Left cardiac atrium (tissue), 4 donors: ENCODE results near the gene CDR2L. TPM values are rescaled to one million over a fixed set of nuclear protein-coding genes. Genes with fewer than 3 reads are reported as not detected.

Experiments used
- ATAC-seq, 2 donors: fragments of 200-7000 bp; cut with Tn5 transposase; one replicate each; pipeline ENCODE4 v1.9.1; 2020; ENCODE audit warnings: mild to moderate bottlenecking in 2 of 2, moderate library complexity in 2 of 2
- DNase-seq: peaks from one replicate; pipeline ENCODE4 v3.0.0-alpha.2; 2020
- intact Hi-C, 2 donors: fragments of 100-400 bp; cut with DNase I; formaldehyde crosslinking; loops; one replicate each; pipeline versions ENCODE4 v1.14.1 to v1.15.1; 2022 to 2023
- long read RNA-seq: library from polyadenylated mRNA; unstranded; transcript quantifications from one replicate; pipeline ENCODE4 v2.0.0, GENCODE V29; 2021
- total RNA-seq, 2 donors: library from RNA; stranded (reverse); fragmentation: NEBNext Ultra II Directional; extraction: Animal tissue kit (Norgen Biotek cat#: 25700); gene quantifications; one replicate each; pipeline ENCODE4 v1.2.1, GENCODE V29; 2021
- donor health status: DM: no; HTN: yes; CAD: no.
- donor health status: DM: no; HTN: yes; CAD: no; lungs with severe emphysema.
- donor health status: DM: yes; HTN: yes; CAD: no.
- donor health status: Dilated cardiomyopathy.

Gene CDR2L
- 10 to 100 TPM; 13.8 to 15.2 TPM for total RNA-seq
- long read RNA-seq, partial matches to known transcripts = 1 of 1 reads
- long read RNA-seq, other reads (novel, unspliced or antisense) = 0 of 1 reads

DNA sequence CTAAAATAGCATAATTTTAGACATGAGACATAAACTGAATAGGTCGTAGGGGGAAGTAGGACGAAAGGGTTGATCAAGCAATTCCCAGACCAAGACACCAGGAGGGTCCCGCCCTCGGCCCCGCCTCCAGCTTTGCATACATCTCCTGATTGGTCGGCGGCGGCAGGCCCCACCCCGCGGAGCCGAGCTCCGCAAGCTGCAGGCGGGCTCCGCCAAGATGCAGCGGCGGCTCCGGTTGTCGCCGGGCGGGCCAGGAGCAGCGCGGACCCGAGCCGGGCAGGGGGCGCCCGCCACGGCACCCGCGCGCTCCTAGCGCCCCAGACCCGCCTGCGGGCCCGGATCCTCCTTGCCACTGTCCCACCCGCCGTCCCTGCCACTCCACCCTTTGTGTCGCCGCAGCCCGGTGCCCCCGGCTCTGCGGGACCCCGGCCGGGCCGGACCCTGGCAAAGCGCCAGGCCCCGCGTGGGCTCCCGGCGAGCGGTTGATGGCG lies at the start of gene CDR2L:
Gene CDR2L, plus strand, starts transcription at position 215 of the 491 bp plus-strand sequence. CDS start 412 bp downstream, outside the sequence.
- peak; percentile 95 for ATAC-seq
- peak; percentile 99 for DNase-seq
- intact Hi-C loops = no loop called here

DNA sequence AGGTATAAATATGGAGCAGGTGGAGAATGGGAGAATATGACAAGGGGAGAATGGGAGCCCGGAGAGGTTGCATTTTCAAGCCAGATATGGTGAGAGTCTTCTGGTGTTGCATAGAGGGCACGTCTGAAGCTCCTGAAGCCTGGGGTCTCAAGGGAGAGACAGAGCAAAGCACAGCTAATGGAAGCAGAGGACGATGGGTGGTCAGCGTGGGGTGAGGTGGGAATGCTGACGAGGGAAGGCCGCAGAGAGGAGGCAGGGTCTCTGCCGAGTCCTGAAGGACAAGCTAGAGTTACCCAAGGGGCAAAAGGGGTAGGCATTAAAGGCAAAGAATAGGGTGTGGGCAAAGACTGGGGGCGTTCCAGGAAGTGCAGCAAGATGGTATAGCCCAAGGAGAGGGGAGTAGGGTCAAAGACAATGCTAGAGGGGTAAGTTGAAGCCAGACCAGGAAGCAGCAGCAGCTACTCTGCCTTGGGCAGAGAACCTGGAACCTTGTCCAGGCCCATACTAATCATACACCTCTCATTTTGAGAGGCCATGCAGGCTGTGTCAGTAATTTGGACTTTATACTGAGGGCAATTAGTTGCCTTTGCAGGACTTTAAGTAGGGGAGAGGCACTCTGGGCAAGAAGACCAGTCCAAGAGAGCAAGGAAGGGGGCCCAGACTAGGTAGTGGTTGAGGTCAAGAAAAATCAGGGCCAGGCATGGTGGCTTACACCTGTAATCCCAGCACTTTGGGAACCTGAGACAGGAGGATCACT lies 49.1 kb upstream of the CDR2L start:
- intact Hi-C loops = no loop called here
- ATAC-seq = no peak
- no peak for DNase-seq

DNA sequence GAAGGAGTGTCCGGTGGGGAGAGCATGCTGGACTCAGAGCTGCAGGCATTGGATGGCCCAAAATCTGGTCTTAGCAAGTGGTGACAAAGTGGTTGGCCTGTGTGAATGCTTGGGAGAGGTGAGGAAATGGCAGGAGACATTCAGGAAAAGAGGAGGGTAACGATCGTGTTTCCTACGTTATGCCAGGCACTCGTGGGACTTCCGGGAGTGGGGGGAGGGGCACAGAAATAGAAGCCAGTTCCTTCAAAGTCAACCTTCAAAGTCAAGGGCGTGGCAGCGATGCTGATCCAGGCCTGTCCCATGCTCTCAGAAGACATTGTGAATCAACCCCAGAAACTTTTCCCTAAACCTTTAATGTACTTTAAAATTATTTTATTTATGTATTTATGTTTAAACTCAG lies 47.9 kb upstream of the CDR2L start:
- DNase-seq (no peak), ATAC-seq (no peak)
- intact Hi-C loops = no loop called here

DNA sequence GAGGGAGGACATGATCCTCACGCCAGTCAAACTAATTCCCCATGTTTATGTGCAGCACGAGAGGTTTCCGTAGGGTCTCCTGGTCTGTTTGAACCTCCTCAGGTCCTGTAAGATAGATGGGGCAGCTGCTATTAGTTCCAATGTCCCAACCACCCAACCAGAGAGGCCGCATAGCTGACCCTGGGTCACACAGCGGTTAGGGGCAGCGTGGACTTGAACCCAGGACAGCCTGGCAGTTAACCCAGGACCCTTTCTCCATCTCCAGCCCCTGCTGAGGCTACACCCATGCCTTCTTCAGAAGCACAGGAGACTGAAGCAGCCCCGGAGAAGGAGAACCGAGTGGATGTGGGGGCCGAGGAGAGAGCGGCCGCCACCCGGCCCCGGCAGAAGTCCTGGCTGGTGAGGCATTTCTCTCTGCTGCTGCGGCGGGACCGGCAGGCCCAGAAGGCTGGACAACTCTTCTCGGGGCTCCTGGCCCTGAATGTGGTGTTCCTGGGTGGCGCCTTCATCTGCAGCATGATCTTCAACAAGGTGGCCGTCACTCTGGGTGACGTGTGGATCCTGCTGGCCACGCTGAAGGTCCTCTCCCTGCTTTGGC lies 46.2 kb upstream of the CDR2L start:
- ATAC-seq (no peak), DNase-seq (no peak)
- intact Hi-C loops = no loop called here

DNA sequence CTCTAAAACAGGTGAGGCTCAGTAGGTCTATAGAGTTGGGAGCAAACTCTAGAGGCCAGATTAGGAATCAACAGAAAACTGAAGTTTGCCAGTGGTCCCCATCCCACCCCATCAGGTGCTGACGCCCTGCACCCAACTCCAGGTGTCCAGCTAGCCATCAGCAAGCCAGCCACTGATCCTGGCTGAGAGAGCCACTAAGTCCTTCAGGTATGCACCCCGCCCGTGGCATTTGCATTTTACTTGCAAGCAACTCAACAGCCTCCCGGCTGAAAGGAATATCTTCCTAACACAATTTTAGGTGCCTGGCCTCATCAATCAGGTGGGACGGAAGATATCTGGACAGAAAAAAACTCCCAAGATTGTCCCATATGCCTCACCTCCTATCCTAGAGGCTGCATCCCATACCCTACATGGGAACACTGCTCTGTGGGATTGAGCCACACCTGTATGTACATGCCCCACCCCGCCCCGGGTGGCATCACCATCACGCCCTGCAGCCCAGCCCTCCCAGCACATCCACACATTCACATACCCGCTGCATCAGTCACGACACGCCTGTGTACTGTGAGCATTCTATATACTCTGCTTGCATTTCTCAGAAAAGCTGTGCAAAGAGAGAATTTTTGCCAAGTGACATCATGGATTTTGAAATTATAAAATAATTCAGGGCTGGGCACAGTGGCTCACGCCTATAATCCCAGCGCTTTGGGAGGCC lies 43.5 kb upstream of the CDR2L start:
- DNase-seq = no peak
- ATAC-seq = no peak
- intact Hi-C loops = no loop called here

DNA sequence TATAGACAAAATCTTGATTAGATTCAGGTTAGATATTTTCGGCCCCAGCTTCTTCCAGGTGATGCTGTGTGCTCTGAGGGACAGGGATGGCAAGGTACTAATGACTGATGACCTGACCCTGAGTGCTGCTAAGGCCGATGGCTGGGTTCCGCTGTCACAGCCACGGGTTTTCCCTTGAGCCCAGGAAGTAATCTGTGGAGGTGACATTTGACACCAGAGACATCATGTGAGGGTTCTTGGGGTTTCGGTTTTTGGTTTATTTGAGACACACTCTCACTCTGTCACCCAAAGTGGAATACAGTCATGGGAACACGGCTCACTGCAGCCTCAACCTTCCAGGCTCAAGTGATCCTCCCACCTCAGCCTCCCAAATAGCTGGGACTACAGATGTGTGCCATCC lies 41.9 kb upstream of the CDR2L start:
- DNase-seq (no peak), ATAC-seq (no peak)
- intact Hi-C loops = no loop called here

DNA sequence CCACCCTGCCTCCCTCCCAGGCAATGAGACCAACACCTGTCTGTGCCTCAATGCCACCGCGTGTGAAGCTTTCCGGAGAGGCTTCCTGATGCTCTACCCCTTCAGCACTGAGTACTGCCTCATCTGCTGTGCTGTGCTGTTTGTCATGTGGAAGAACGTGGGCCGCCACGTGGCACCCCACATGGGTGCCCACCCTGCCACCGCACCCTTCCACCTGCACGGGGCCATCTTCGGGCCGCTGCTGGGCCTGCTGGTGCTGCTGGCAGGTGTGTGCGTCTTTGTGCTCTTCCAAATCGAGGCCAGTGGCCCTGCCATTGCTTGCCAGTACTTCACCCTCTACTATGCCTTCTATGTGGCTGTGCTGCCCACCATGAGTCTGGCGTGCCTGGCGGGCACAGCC lies 40.8 kb upstream of the CDR2L start:
- DNase-seq (no peak), ATAC-seq (no peak)

DNA sequence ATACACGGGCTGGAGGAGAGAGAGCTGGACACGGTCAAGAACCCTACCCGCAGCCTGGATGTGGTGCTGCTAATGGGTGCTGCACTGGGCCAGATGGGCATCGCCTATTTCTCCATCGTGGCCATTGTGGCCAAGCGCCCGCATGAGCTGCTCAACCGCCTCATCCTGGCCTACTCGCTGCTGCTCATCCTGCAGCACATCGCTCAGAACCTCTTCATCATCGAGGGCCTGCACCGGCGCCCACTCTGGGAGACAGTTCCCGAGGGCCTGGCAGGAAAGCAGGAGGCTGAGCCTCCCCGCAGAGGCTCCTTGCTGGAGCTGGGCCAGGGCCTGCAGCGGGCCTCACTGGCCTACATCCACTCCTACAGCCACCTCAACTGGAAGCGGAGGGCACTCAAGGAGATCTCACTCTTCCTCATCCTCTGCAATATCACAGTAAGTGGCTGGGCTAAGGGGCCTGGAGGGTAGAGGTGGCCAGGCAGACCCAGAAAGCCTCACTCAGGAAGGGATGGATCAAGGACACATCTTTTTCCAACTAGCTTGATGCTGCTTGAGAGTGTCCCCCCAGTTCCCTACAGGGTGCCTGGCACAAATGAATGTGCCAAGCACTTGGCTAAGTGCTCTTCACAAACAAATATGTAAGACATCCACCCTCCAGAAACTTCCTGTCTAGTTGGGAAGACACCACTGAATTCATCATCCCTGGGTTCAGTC lies 40.2 kb upstream of the CDR2L start:
- ATAC-seq (no peak), DNase-seq (no peak)
- intact Hi-C loops = no loop called here

More for the DNA sequence above, 40.8 kb upstream of the CDR2L start:
- intact Hi-C loops = no loop called here

DNA sequence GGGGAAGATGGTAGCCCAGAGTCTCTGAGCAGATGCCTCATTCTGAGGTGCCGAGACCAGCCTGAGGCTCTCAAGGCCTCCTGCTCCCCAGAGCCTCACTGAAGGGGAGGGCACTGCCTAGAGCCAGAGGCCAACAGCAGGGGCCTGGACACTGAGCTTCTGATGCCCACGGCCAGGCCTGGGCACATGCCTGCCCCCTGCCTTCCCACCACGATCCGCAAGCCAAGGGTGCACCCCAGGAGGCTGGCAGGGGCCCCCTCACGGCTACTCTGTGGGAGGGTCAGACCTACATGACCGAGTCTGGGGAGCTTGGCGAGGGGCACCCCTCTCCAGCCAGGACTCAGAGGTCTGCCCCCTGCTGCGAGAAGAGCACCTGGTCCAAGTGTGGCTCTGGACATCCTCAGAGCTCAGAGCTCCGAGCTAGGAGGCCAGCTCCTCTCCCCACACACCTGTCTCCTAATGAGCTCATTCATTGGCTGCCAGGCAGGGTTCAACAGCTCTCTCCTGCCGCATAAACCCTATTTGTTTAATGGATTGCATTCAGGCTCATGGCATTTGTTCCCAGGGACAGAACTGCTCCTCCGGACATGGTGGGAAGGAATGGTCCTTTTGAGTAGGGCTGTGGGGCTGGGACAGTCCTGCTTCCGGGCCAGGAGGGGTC lies 37.8 kb upstream of the CDR2L start:
- no peak for ATAC-seq
- intact Hi-C loops = loop anchor here (10.0 kb wide), 1 partner anchor 155 kb away; no protein-coding TSS in a partner anchor
- no peak for DNase-seq

DNA sequence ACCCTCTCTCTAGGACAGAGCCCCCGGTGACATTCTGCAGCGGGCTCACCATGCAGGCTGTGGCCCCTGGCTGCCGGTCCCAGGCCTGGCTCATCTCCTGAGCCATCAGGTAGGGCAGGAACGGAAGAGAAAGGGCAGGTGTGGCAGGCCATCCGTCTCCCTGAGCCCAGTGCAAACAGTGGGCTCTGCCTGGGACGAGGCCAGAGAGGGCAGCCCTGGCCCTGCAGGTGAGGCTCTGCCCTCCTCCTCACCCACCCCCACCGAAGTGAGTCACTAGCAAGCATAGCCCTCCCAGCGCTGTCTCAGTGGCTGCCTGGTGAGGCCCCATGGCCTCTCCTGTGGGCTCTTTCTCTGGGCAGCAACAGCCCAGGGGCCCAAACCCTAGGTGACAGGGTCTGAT lies 37.2 kb upstream of the CDR2L start:
- intact Hi-C loops = loop anchor here (10.0 kb wide), 1 partner anchor 155 kb away; no protein-coding TSS in a partner anchor

DNA sequence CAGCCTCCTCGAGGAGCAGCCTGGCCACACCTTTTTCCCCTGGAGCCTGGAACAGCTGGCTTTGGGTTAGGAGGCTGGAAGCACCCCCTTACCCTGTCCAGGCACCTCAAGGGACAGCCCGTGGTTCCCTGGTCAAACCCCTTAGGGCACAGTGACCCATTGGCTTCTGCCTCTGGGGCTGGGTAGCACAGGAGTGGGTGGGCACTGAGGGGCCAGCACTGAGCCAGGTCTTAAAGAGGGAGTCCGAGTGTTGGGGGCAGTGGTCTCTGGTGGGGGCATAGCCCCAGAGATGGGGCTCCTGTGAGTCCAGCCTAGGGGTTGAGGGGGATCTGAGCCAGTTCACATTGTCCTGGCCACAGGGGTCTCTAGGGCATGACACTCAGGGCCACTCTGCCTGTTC lies 36.4 kb upstream of the CDR2L start:
- ATAC-seq = no peak
- intact Hi-C loops = loop anchor here (10.0 kb wide), 1 partner anchor 156 kb away; no protein-coding TSS in a partner anchor

More for the DNA sequence above, 37.2 kb upstream of the CDR2L start:
- DNase-seq (no peak), ATAC-seq (no peak)

DNA sequence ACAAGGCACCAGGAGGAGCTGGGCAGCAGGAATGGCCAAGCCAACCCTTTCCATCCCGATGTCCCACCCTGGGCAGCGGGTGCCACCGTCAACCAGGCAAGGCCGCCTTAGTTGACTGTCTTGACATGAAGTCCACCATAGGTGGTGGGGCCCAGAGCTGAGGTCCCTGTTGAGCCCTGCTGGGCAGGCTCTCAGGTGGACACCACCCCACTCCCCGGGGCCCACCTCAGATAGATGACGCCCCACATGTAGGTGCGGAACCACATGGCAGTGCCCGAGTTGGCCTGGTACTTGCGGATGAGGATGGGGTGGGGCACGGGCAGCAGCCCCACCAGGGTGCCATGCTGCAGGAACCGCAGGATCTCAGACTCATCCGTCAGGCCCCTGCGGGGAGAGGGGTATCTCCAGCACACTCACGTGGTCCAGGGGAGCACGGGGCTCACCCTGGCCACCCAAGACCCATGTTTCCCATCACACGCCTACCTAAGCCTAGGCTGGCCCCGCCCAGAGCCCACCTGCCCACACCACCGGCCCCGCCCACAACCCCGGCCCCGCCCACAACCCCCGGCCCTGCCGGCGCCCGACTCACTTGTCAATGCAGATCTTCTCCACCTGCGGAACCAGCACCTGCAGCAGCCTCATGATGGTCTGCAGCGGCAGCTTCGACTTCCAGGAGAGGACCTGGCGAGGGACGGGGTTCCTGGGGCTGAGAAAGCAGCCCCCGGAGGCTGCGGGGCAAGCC lies 35.6 kb upstream of the CDR2L start:
- DNase-seq (no peak), ATAC-seq (no peak)
- intact Hi-C loops = loop anchor here (10.0 kb wide), 1 partner anchor 157 kb away; no protein-coding TSS in a partner anchor

More for the DNA sequence above, 36.4 kb upstream of the CDR2L start:
- DNase-seq = no peak

DNA sequence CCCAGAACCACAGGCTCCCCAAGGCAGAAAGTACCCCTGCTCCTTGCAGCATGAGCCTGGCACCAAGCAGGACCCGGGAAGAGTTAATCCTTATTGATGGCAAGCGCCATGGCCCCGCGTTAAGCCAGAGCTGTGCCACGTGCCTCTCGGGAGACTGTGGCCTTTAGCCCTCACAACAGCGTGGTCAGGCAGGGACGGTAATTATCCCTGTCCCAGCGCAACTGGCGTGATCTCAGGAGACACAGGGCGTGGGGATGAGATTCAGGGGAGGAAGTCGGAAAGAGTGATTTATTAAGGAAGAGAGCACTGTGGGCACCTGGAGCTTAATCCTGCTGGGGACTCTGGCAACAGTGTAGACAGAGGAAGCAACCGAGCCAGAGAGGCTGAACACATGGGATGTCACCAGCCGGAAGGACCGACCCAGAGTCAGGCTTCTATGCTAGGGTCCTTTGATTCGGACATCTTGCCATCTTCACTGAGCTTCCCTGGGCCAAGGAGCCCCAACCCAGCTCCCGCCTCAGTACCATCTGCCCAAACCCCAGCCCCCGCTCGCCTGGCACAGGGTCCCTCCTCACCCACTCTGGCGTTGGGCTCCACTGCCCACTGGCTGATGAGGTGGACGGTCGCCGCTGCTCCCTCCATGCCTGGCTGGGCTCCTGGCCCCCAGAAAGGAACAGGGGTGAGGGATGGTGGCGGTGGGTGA lies 34.9 kb upstream of the CDR2L start:
- intact Hi-C loops = loop anchor here (10.0 kb wide), 1 partner anchor 158 kb away; no protein-coding TSS in a partner anchor
- no peak for DNase-seq
- no peak for ATAC-seq

DNA sequence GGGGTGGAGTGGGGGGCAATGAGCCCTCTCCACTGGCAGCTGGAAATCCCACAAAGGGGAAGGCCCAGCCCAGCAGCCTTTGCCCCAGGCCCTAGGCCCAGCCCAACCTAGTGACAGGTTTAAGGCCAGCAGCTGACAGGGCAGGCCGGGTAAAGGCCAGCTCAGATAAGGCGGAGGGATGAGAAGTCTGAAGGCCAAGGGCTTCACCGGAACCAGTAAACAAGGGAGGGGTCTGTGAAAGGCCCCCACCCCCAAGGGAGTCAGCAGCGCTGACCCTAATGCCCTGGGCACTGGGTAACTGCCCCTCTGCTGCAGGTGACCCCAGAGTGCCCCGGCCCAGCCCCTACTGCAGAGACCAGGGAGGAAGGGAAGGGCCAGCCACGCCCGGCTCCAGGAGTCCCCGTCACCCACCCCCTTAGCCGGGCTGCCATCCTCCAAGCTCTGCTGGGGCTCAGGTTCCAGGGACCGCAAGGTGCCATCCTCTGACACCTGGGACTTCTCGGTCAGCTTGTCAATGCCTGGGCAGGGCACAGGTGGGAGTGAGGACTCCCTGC lies 34.2 kb upstream of the CDR2L start:
- intact Hi-C loops = loop anchor here (10.0 kb wide), 1 partner anchor 158 kb away; no protein-coding TSS in a partner anchor
- ATAC-seq (no peak), DNase-seq (no peak)

DNA sequence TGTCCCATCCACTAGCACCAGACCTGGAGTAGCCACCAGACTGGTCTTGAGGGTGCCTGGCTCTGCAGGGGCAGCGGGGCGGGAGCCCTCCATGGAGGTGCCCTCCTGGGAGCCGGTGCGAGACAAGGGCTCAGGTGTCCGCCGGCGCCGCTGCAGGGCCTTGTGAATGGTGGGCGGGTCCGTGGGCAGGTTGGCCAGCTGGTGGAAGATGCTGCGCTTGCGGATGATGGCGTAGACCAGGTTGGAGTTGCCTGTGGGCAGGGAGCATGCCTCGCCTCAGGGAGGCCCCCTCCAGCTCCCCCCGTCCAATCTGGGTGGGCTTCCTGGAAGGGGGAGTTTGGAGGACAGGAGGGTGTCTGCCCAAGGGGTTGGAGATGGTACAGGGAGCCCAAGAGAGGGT lies 33.3 kb upstream of the CDR2L start:
- intact Hi-C loops = loop anchor here (10.0 kb wide), 1 partner anchor 159 kb away; no protein-coding TSS in a partner anchor
- DNase-seq = no peak
- ATAC-seq = no peak

DNA sequence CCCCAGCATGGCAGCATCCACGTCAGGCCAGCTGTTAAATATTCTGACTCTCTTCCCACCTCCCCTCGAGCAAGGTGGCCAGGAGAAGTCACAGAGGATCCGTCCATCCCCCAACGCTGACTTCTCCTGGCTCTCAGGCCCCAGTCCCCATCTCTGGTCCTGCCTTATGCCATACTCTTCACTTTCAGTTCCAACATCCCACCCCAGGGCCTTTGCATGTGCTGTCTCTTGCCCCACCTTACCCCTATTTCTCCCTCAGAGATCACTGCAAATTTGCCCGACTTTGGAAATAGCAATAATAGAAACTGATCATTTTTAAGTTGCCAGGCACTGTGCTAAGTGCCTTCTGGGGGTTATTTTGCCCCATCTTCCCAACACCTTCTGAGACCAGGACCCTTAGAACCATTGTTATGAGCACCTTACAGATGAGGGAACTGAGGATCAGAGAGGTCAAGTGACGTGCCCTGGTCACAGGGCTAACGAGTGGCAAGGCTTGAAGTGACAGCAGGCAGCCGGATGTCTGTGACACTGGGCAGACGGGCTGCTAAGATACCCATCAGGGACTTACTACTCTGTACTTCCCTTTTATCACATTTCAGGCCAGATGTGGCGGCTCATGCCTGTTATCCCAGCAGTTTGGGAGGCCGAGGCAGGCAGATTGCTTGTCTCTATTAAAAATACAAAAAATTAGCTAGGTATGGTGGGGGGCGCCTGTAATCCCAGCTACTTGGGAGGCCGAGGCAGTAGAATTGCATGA lies 32.6 kb upstream of the CDR2L start:
- ATAC-seq (no peak), DNase-seq (no peak)
- intact Hi-C loops = loop anchor here (10.0 kb wide), 1 partner anchor 160 kb away; no protein-coding TSS in a partner anchor
